Hematopoietic multipotent progenitor cell treated with erythropoietin and hydrocortisone succinate and interleukin-3 and kit ligand, for 4 days (in vitro differentiated cells): ENCODE results near the gene DENR.
"Not testable (repeated sequence)": the region's sequence is repeated elsewhere in the genome, so short reads cannot be mapped to it uniquely, and the experiment has no call there.

Source experiments
- DNase-seq: peaks from one replicate; pipeline ENCODE4 v3.0.0-alpha.2; 2015

DENR gene

GRCh38 chr12:122743895-122744525 is 8.6 kb upstream of the DENR start:
- no peak for DNase-seq

- DNase-seq: peak; percentile 25
Measured at GRCh38 chr12:122747224-122748135, 5.1 kb upstream of the DENR start.

- no peak for DNase-seq
Measured at GRCh38 chr12:122749569-122750332, 2.9 kb upstream of the DENR start.

- not testable (repeated sequence) for DNase-seq
Measured at GRCh38 chr12:122750781-122751515, 1.7 kb upstream of the DENR start.

GRCh38 chr12:122753319-122753650 is 661 bp downstream of the DENR start:
- peak; percentile 62 for DNase-seq

- DNase-seq: no peak
Measured at GRCh38 chr12:122754790-122755189, 2.2 kb downstream of the DENR start.

- peak; percentile 48 for DNase-seq
Measured at GRCh38 chr12:122757568-122757967, 4.9 kb downstream of the DENR start.

- no peak for DNase-seq
Measured at GRCh38 chr12:122785503-122785902, 32.9 kb downstream of the DENR start.

- DNase-seq: no peak
Measured at GRCh38 chr12:122788387-122788786, 35.8 kb downstream of the DENR start.

- DNase-seq: peak; percentile 77
Measured at GRCh38 chr12:122789637-122790036, 37.0 kb downstream of the DENR start.

- no peak for DNase-seq
Measured at GRCh38 chr12:122790393-122791075, 37.9 kb downstream of the DENR start.

GRCh38 chr12:122793685-122794106 is 41.1 kb downstream of the DENR start:
- DNase-seq: peak; percentile 92

- DNase-seq: no peak
Measured at GRCh38 chr12:122795807-122796206, 43.2 kb downstream of the DENR start.

GRCh38 chr12:122799641-122800243 is 47.1 kb downstream of the DENR start:
- DNase-seq: peak; percentile 74

GRCh38 chr12:122803937-122804336 is 51.3 kb downstream of the DENR start:
- no peak for DNase-seq

- not testable (repeated sequence) for DNase-seq
Measured at GRCh38 chr12:122804957-122805356, 52.3 kb downstream of the DENR start.

GRCh38 chr12:122807651-122808050 is 55.0 kb downstream of the DENR start:
- DNase-seq: no peak

- no peak for DNase-seq
Measured at GRCh38 chr12:122811777-122812176, 59.2 kb downstream of the DENR start.

- DNase-seq: peak; percentile 73
Measured at GRCh38 chr12:122813310-122813713, 60.7 kb downstream of the DENR start.

- DNase-seq: no peak
Measured at GRCh38 chr12:122819209-122819785, 66.7 kb downstream of the DENR start.

GRCh38 chr12:122820138-122820537 is 67.5 kb downstream of the DENR start:
- DNase-seq: no peak
